ENCODE data around the gene KERA. TPM values are rescaled to one million over a fixed set of nuclear protein-coding genes. Genes with fewer than 3 reads are reported as not detected.

The KERA gene
- total RNA-seq, 1 donor from 2014 or later, result not detected

- no peaks in the 10 kb centered on the region for H3K36me3 ChIP-seq
- no peaks in the 10 kb centered on the region for H3K4me1 ChIP-seq
- no peaks in the 10 kb centered on the region for H3K27me3 ChIP-seq (ENCODE audit: low read depth)
- H3K27ac ChIP-seq (replicated peaks), result peak overlapping the region; percentile 61
- peaks cover 10% of the 10 kb centered on the region for H3K9me3 ChIP-seq (replicated peaks)
- no peak overlapping the region for H3K4me3 ChIP-seq
- no peak for TF ChIP-seq CTCF (IDR thresholded peaks at IDR 0.05; ENCODE audit: borderline replicate concordance)
- intact Hi-C loops (cut with micrococcal nuclease), result no loop called here
- DNase-seq, result no peak
Observed at GRCh38 chr12:91017043-91017442, 40.8 kb downstream of the KERA start.

GRCh38 chr12:91009319-91009950 is 48.4 kb downstream of the KERA start:
- no peak for TF ChIP-seq CTCF (IDR thresholded peaks at IDR 0.05; ENCODE audit: borderline replicate concordance)
- H3K36me3 ChIP-seq, result no peaks in the 10 kb centered on the region
- no peak overlapping the region for H3K27ac ChIP-seq (replicated peaks)
- DNase-seq, result no peak
- no peaks in the 10 kb centered on the region for H3K4me1 ChIP-seq
- H3K9me3 ChIP-seq (replicated peaks), result peaks cover 3% of the 10 kb centered on the region
- intact Hi-C loops (cut with micrococcal nuclease), result no loop called here
- no peak overlapping the region for H3K4me3 ChIP-seq
- no peaks in the 10 kb centered on the region for H3K27me3 ChIP-seq (ENCODE audit: low read depth)

- TF ChIP-seq CTCF (IDR thresholded peaks at IDR 0.05; ENCODE audit: borderline replicate concordance), result no peak
- Histone ChIP-seq H3K27me3 (ENCODE audit: low read depth) (no peaks in the 10 kb centered on the region), H3K36me3 (no peaks in the 10 kb centered on the region), H3K4me1 (no peaks in the 10 kb centered on the region), H3K4me3 (no peak overlapping the region), H3K27ac (replicated peaks) (no peak overlapping the region), H3K9me3 (replicated peaks) (no peaks in the 10 kb centered on the region)
- no peak for DNase-seq
- intact Hi-C loops (cut with micrococcal nuclease), result no loop called here
Observed at GRCh38 chr12:91007531-91008290, 50.1 kb downstream of the KERA start.

- Histone ChIP-seq H3K27ac (replicated peaks) (no peak within 1 kb of the TSS), H3K4me3 (no peak within 1 kb of the TSS), H3K27me3 (ENCODE audit: low read depth) (no peaks in the 10 kb centered on the region), H3K9me3 (replicated peaks) (no peaks in the 10 kb centered on the region), H3K36me3 (no peaks in the 10 kb centered on the region), H3K4me1 (no peaks in the 10 kb centered on the region)
- intact Hi-C loops (cut with micrococcal nuclease), result no loop called here
- DNase-seq, result no peak
- TF ChIP-seq CTCF (IDR thresholded peaks at IDR 0.05; ENCODE audit: borderline replicate concordance), result no peak
Observed at GRCh38 chr12:91004872-91005271, 53.0 kb downstream of the KERA start, which contains the start of gene EPYC. TSS of gene EPYC (minus strand) at chr12:91004972. CDS start at chr12:91002565, 2,407 bp downstream.

- DNase-seq, result no peak
- Histone ChIP-seq H3K36me3 (no peaks in the 10 kb centered on the region), H3K4me3 (no peak overlapping the region), H3K4me1 (no peaks in the 10 kb centered on the region), H3K27me3 (ENCODE audit: low read depth) (no peaks in the 10 kb centered on the region), H3K27ac (replicated peaks) (no peak overlapping the region), H3K9me3 (replicated peaks) (no peaks in the 10 kb centered on the region)
- intact Hi-C loops (cut with micrococcal nuclease), result no loop called here
- TF ChIP-seq CTCF (IDR thresholded peaks at IDR 0.05; ENCODE audit: borderline replicate concordance), result no peak
Observed at GRCh38 chr12:91003737-91004136, 54.1 kb downstream of the KERA start.
